Suprapubic skin (tissue), 4 donors: ENCODE results near the gene RNF227.

Experiments
- EP300 ChIP-seq: sonication (generic); formaldehyde crosslinking; IDR thresholded peaks from one replicate; pipeline ENCODE4 v1.6.1; 2017; ENCODE audit warnings: antibody characterized with exemption
- POLR2A ChIP-seq, 2 donors: fragments of 450-650 bp; IDR thresholded peaks; one replicate each; pipeline ENCODE4 v1.6.1; 2017; ENCODE audit warnings: antibody characterized with exemption in 2 of 2, mild to moderate bottlenecking in 2 of 2, moderate library complexity in 2 of 2
- POLR2AphosphoS5 ChIP-seq, 3 donors: sonication (generic); formaldehyde crosslinking; IDR thresholded peaks; one replicate each; pipeline ENCODE4 v1.6.1; 2017; ENCODE audit warnings: antibody characterized with exemption in 3 of 3
- TF ChIP-seq, protein P1 (sequence below), 2 donors: fragments of 200-600 bp in 1 of 2; fragments of 450-650 bp in 1 of 2; sonication (generic) in 1 of 2; IDR thresholded peaks; one replicate each; pipeline ENCODE4 v1.5.1; 2016 to 2019; ENCODE audit warnings: antibody characterized with exemption in 2 of 2, mild to moderate bottlenecking in 1 of 2, moderate library complexity in 1 of 2

DNA sequence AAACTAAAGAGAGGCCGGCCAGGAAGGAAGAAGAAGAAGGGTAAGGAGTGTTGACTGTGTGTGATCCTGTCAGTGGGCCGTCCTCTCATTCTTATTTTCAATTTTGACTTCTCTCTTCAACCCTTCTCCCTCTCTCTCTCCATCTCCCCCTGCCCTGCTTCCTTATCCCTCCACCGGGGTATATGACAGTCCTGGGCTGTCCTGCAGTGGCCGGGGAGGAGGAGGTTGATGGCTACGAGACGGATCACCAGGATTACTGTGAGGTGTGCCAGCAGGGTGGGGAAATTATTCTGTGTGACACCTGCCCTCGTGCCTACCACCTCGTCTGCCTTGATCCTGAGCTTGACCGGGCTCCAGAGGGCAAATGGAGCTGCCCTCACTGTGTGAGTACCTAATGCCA, 21.9 kb downstream of the RNF227 start:
- no peak for TF ChIP-seq EP300
- TF ChIP-seq, protein P1, sequence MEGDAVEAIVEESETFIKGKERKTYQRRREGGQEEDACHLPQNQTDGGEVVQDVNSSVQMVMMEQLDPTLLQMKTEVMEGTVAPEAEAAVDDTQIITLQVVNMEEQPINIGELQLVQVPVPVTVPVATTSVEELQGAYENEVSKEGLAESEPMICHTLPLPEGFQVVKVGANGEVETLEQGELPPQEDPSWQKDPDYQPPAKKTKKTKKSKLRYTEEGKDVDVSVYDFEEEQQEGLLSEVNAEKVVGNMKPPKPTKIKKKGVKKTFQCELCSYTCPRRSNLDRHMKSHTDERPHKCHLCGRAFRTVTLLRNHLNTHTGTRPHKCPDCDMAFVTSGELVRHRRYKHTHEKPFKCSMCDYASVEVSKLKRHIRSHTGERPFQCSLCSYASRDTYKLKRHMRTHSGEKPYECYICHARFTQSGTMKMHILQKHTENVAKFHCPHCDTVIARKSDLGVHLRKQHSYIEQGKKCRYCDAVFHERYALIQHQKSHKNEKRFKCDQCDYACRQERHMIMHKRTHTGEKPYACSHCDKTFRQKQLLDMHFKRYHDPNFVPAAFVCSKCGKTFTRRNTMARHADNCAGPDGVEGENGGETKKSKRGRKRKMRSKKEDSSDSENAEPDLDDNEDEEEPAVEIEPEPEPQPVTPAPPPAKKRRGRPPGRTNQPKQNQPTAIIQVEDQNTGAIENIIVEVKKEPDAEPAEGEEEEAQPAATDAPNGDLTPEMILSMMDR (IDR thresholded peaks at IDR 0.05) = no peak
- no peak for TF ChIP-seq POLR2AphosphoS5 (IDR thresholded peaks at IDR 0.05)
- no peak for TF ChIP-seq POLR2A (IDR thresholded peaks at IDR 0.05)
